Tibial artery (tissue), 4 donors: ENCODE measurements around the gene FAM90A1.
"Not testable (repeated sequence)": the region's sequence is repeated elsewhere in the genome, so short reads cannot be mapped to it uniquely, and the experiment has no call there.

Experiments used
- DNase-seq, 2 donors: peaks; one replicate each; pipeline ENCODE4 v3.0.0-alpha.2; 2019
- H3K27ac ChIP-seq, 2 donors: fragments of 200-600 bp; sonication (generic) in 1 of 2; 1 replicate in 1 of 2; 2 replicates in 1 of 2; pipeline ENCODE4 v1.5.1; 2018 to 2019; ENCODE audit warnings: mild to moderate bottlenecking in 1 of 2
- H3K27me3 ChIP-seq, 2 donors: fragments of 200-600 bp; sonication (generic) in 1 of 2; one replicate each; pipeline versions ENCODE4 v1.5.1 to v1.6.0; 2016 to 2019
- H3K36me3 ChIP-seq, 3 donors: fragments of 200-600 bp; sonication (generic) in 2 of 3; one replicate each; pipeline ENCODE4 v1.5.1; 2016 to 2019; ENCODE audit warnings: mild to moderate bottlenecking in 2 of 3
- H3K4me1 ChIP-seq, 4 donors: fragments of 200-600 bp; sonication (generic) in 2 of 4; 1 replicate in 3 of 4; 2 replicates in 1 of 4; pipeline ENCODE4 v1.5.1; 2016 to 2019
- H3K4me3 ChIP-seq, 2 donors: fragments of 200-600 bp; sonication (generic) in 1 of 2; 1 replicate in 1 of 2; 2 replicates in 1 of 2; pipeline ENCODE4 v1.5.1; 2018 to 2019; ENCODE audit warnings: mild to moderate bottlenecking in 2 of 2
- H3K9me3 ChIP-seq, 3 donors: fragments of 200-600 bp; sonication (generic) in 1 of 3; one replicate each; pipeline ENCODE4 v1.5.1; 2016 to 2019
- CTCF ChIP-seq, 2 experiments: fragments of 200-600 bp in 1 of 2; fragments of 450-650 bp in 1 of 2; IDR thresholded peaks; one replicate each; pipeline ENCODE4 v1.5.1; 2017 to 2019; ENCODE audit warnings: antibody characterized with exemption in 2 of 2, mild to moderate bottlenecking in 1 of 2, moderate library complexity in 1 of 2
- intact Hi-C: fragments of 100-400 bp; cut with DNase I; formaldehyde crosslinking; loops from one replicate; pipeline ENCODE4 v1.15.0; 2023; ENCODE audit warnings: low total_unique reads

Gene FAM90A1

GRCh38 chr12:8231666-8232608 lies 4.5 kb upstream of the FAM90A1 start:
- not testable (repeated sequence) for H3K4me3 ChIP-seq, H3K9me3 ChIP-seq, H3K36me3 ChIP-seq, H3K27me3 ChIP-seq
- intact Hi-C loops, result loop anchor here (10.0 kb wide), 2 partner anchors 117 to 147 kb away; partner anchors contain the start of gene NECAP1
- peaks cover 0 to 20% (median 6%) of the 10 kb centered on the region in 4 donors for H3K4me1 ChIP-seq
- peak overlapping the region in 1 of 2 donors; percentile 8 for H3K27ac ChIP-seq
- peak; percentile 63 to 81 for DNase-seq
- TF ChIP-seq CTCF (IDR thresholded peaks at IDR 0.05), result peak; percentile 68 to 72

DNA sequence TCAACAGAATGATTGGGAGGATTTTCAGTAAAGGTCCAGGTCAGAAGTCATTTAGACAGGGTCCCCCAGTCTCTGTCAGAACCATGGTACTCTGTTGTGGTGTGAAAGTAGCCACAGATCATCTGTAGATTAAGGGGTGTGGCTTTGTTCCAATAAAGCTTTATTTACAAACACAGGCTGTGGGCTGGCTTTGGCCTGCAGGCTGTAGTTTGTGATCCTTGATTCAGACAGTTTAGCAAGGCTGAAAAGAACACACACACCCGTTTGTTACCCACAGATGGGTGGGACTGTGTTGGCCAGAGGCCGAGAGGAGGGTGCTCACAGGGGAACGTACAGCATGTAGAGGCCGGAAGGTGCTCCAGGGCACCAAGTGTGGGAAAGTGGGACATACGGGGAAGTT lies 3.6 kb upstream of the FAM90A1 start:
- peaks cover 0 to 20% (median 6%) of the 10 kb centered on the region in 4 donors for H3K4me1 ChIP-seq
- intact Hi-C loops, result loop anchor here (10.0 kb wide), 2 partner anchors 116 to 146 kb away; partner anchors contain the start of gene NECAP1
- H3K27ac ChIP-seq, DNase-seq, H3K36me3 ChIP-seq, H3K9me3 ChIP-seq, H3K27me3 ChIP-seq, H3K4me3 ChIP-seq: not testable (repeated sequence)

DNA sequence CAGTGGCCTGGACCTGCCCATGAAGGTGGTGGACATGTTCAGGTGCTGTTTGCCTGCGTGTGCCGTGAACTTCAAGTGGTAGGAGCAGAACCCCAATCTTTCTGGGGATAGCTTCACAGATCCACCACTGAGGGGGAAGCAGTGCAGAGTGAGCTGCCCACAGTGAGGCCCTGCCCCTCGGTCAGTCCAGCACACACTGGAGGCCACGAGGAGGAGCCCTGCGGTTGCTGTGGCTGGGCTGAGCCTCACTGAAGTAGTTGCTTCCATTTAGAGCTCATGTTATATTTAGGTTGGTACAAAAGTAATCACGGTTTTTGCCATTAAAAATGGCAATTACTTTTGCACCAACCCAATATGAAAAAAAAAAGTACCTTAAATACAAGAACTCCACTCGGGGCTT lies 2.1 kb upstream of the FAM90A1 start:
- H3K9me3 ChIP-seq, H3K27ac ChIP-seq, H3K36me3 ChIP-seq, H3K4me3 ChIP-seq, intact Hi-C loops, DNase-seq, H3K27me3 ChIP-seq: not testable (repeated sequence)
- H3K4me1 ChIP-seq, result peaks cover 0 to 20% (median 6%) of the 10 kb centered on the region in 4 donors

- H3K27ac ChIP-seq, DNase-seq, H3K4me3 ChIP-seq, H3K9me3 ChIP-seq, H3K27me3 ChIP-seq, H3K36me3 ChIP-seq, intact Hi-C loops: not testable (repeated sequence)
- peaks cover 0 to 20% (median 6%) of the 10 kb centered on the region in 4 donors for H3K4me1 ChIP-seq
Observed at GRCh38 chr12:8228607-8229006, 1.2 kb upstream of the FAM90A1 start.

DNA sequence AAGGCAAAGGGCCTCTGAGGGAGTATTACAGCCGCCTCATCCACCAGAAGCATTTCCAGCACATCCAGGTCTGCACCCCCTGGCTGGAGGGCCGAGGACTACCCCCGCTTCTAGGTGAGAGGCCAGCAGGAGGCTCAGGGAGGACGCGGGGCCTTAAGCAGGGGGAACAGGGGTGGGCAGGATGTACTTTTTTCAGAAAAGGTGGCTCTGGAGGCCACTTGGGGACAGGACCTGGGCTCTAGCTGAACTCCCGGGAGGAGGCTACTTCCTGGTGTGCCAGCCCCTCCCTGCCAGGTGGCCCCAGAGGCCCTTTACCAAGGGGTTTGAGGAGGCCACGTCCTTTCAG lies 287 bp upstream of the FAM90A1 start:
- H3K27ac ChIP-seq, H3K9me3 ChIP-seq, DNase-seq, intact Hi-C loops, H3K36me3 ChIP-seq, H3K27me3 ChIP-seq: not testable (repeated sequence)
- peak overlapping the region; percentile 20 to 31 for H3K4me3 ChIP-seq
- H3K4me1 ChIP-seq, result peaks cover 0 to 20% (median 6%) of the 10 kb centered on the region in 4 donors

DNA sequence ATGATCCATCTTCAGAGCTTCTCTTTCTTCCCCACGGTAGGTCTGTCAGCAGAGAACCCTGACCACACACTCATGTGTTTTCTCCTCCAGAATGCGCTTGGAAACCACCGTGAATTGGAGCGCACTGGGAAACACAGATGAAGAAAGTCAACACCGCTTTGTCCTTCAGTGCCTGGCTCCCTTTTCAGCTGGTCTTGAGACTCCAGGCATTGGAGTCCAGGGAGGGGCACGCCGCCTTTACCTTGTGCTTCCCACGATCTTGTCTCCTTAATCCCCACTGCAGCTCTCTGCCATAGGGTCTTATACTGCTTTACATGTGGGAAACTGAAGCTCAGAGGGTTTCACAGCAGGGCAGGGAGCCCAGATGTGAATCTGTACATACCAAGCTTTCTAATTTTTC lies 1.1 kb downstream of the FAM90A1 start:
- no peak overlapping the region for H3K27ac ChIP-seq
- intact Hi-C loops, result no loop called here
- H3K27me3 ChIP-seq, result no peaks in the 10 kb centered on the region
- H3K4me3 ChIP-seq, result no peak overlapping the region
- H3K9me3 ChIP-seq, result no peaks in the 10 kb centered on the region
- H3K4me1 ChIP-seq, result peaks cover 0 to 13% (median 3%) of the 10 kb centered on the region in 4 donors
- TF ChIP-seq CTCF (IDR thresholded peaks at IDR 0.05), result no peak
- no peak for DNase-seq
- no peaks in the 10 kb centered on the region for H3K36me3 ChIP-seq

DNA sequence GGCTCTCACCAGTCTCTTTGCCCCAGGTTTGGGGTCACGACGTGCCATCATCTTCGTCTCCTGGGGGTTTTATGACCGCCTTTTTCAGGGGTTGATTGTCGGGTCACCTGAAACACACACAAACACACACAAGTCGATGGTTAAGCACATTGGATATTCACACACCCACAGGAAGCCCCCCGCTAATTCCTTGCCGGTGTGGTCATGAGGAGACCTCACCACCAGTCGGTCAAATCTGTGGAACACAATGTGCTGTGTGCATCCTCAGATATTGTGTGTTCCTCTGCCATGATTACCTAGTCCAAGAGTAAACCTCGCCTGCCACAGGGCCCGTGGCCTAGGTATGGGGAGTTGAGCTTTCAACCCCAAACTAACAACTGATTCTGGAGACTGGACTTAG lies 2.6 kb downstream of the FAM90A1 start:
- H3K36me3 ChIP-seq, H3K27ac ChIP-seq, DNase-seq, H3K27me3 ChIP-seq, intact Hi-C loops, H3K9me3 ChIP-seq, H3K4me3 ChIP-seq: not testable (repeated sequence)
- H3K4me1 ChIP-seq, result peaks cover 0 to 13% (median 2%) of the 10 kb centered on the region in 4 donors

GRCh38 chr12:8223646-8224045 lies 3.8 kb downstream of the FAM90A1 start:
- H3K27me3 ChIP-seq, H3K27ac ChIP-seq, DNase-seq, H3K36me3 ChIP-seq, H3K9me3 ChIP-seq, H3K4me3 ChIP-seq, intact Hi-C loops: not testable (repeated sequence)
- H3K4me1 ChIP-seq, result peaks cover 0 to 13% (median 2%) of the 10 kb centered on the region in 4 donors

DNA sequence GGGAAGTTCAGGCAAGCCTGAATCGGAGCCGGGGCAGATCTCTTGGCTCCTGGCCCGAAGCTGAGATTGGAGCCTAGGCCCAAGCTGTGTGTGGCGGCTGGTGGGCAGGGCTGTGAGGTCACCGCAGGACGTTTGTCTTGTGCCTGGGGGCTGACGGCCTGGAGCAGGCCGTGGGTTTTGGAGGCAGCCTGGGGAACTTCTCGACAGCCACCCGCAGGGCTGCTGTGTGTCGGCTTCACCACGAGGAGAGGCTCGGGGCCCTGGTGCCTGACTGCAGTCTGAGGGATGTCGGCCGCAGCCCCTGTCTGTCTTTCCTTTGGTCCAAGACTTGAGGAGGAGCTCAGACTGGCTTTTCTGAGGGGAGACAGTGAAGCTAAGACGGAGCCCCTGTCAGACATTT lies 5.1 kb downstream of the FAM90A1 start:
- H3K27ac ChIP-seq, H3K4me3 ChIP-seq, H3K36me3 ChIP-seq, H3K27me3 ChIP-seq, intact Hi-C loops, H3K4me1 ChIP-seq, H3K9me3 ChIP-seq, DNase-seq: not testable (repeated sequence)

- DNase-seq, H3K27me3 ChIP-seq, H3K4me1 ChIP-seq, H3K27ac ChIP-seq, H3K36me3 ChIP-seq, H3K4me3 ChIP-seq, intact Hi-C loops, H3K9me3 ChIP-seq: not testable (repeated sequence)
Observed at GRCh38 chr12:8221844-8222243, 5.6 kb downstream of the FAM90A1 start.

GRCh38 chr12:8221375-8221774 lies 6.0 kb downstream of the FAM90A1 start:
- H3K4me1 ChIP-seq, H3K4me3 ChIP-seq, H3K9me3 ChIP-seq, H3K36me3 ChIP-seq, intact Hi-C loops, H3K27ac ChIP-seq, DNase-seq, H3K27me3 ChIP-seq: not testable (repeated sequence)

GRCh38 chr12:8218711-8219382 lies 8.6 kb downstream of the FAM90A1 start:
- H3K36me3 ChIP-seq, H3K4me3 ChIP-seq, DNase-seq, H3K27me3 ChIP-seq, H3K27ac ChIP-seq, H3K9me3 ChIP-seq, H3K4me1 ChIP-seq, intact Hi-C loops: not testable (repeated sequence)
